IPS-18a (cell line): Measurements from ENCODE around the gene SH2D3A.

Experiments used
- H3K27ac ChIP-seq: one replicate; pipeline ENCODE4 v1.5.1; 2013; ENCODE audit warnings: low read length
- H3K27me3 ChIP-seq: one replicate; pipeline ENCODE4 v1.6.1; 2013; ENCODE audit warnings: mild to moderate bottlenecking, low read length; ENCODE audit not compliant: control insufficient read depth, insufficient read depth
- H3K36me3 ChIP-seq: one replicate; pipeline ENCODE4 v1.6.1; 2013; ENCODE audit warnings: low read depth, low read length; ENCODE audit not compliant: control insufficient read depth
- H3K4me1 ChIP-seq: one replicate; pipeline ENCODE4 v1.6.1; 2013; ENCODE audit warnings: low read depth, low read length; ENCODE audit not compliant: control insufficient read depth
- H3K4me3 ChIP-seq: one replicate; pipeline ENCODE4 v1.5.1; 2013; ENCODE audit warnings: low read length
- H3K9ac ChIP-seq: one replicate; pipeline ENCODE4 v1.6.1; 2013; ENCODE audit warnings: mild to moderate bottlenecking, low read length, moderate library complexity
- H3K9me3 ChIP-seq: one replicate; pipeline ENCODE4 v1.6.1; 2013; ENCODE audit warnings: low read depth, low read length; ENCODE audit not compliant: control insufficient read depth

Gene SH2D3A

DNA sequence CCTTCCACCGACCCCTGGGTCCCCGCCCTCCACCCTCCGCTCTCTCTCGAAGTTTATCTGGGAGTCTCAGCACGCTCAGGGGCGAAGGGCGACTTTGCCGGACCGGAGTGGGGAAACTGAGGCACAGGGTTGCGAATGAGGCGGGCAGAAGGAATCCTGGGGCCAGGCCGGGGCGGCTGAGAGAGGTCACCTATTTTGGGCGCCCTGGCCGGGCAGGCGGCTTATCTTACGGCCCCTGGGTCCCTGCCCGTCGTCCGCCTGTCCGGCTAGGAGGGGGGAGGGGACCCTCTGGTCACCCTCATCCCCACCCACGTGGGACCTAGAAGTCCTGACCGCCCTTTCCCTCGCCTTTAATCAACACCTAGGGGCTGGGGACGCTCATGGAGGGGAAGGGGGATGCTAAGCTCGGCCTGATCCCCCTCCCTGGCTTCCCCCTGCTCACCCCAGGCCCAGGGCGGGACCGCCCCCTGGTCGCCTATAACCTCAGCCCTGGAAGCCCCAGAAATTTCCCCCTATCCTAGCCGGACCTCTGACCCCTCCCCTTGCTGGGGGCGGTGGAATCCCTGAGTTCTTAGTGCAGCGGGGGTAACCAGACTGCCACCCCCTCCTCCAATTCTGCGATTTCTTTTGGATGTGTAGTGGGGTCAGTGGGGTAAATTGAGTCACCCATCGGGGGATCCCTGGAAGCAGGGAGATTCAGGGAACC lies 27.2 kb downstream of the SH2D3A start:
- H3K27me3 ChIP-seq: no peaks in the 10 kb centered on the region
- H3K4me3 ChIP-seq: peak overlapping the region; percentile 81
- H3K4me1 ChIP-seq: peaks cover 53% of the 10 kb centered on the region
- no peak overlapping the region for H3K27ac ChIP-seq
- H3K36me3 ChIP-seq: peaks cover 9% of the 10 kb centered on the region
- peak overlapping the region; percentile 63 for H3K9ac ChIP-seq
- no peaks in the 10 kb centered on the region for H3K9me3 ChIP-seq

DNA sequence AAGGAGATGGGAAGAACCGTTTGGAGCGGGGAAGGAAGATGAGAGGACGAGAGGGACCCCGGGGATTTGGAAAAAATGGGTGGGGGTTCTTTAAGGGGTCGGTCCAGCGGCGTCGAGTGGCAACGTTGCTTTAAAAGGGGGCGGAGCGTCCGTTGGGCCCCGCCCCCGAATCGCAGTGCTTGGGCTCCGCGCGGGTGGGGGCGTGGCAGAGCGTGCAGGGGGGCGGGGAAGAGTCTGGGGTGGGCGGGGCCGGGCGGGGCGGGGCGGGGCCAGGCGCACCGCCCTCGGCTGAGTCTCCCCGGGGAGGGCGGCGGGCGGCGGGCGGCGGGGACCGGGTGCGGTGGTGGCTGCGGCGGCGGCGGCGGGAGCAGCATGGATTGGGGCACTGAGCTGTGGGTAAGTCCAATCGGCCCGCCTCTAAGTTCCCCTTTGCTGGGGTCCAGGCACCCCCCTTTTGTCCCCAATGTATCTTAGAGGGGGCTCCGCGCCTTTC lies 27.8 kb downstream of the SH2D3A start, which contains the start of gene TRIP10:
TSS of gene TRIP10 (plus strand) at position 291 of the 493 bp plus-strand sequence. CDS start at position 373, 82 bp downstream.
- peak within 1 kb of the TSS; percentile 63 for H3K9ac ChIP-seq
- H3K27me3 ChIP-seq: no peaks in the 10 kb centered on the region
- H3K4me3 ChIP-seq: peak within 1 kb of the TSS; percentile 81
- peaks cover 55% of the 10 kb centered on the region for H3K4me1 ChIP-seq
- no peaks in the 10 kb centered on the region for H3K9me3 ChIP-seq
- peaks cover 7% of the 10 kb centered on the region for H3K36me3 ChIP-seq
- peak within 1 kb of the TSS; percentile 5 for H3K27ac ChIP-seq

DNA sequence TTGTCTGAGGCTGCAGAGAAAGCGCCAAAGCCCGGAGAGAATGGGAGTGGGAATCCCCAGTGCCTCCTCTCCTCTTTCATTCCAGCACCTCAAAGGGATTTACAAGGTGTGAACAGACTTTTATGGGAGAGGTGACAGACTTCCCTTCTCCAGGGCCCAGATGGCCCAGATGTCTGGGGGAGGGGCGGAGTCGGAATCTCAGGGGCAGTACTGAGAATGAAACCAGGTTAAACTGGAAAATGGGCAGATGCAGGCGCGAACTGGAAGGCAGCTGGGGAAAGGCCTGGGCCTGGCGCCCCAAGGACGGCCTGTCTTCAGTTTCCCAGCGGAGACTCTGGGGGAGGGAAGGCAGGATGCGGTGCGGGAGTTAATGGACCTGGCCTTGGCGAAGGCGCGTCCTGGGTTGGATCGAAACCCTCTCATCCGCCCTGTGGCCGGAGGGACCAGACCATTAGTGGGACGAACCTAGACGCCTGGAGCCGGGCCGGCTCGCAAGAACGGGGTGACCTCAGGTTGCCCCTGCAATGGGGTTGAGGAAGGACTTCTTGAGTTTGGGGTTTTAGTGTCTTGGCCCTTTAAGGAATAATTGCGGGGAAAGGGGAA lies 28.3 kb downstream of the SH2D3A start:
- Histone ChIP-seq H3K9ac (peak overlapping the region; percentile 4), H3K27ac (peak overlapping the region; percentile 5), H3K4me3 (peak overlapping the region; percentile 45), H3K27me3 (no peaks in the 10 kb centered on the region), H3K4me1 (peaks cover 50% of the 10 kb centered on the region), H3K36me3 (peaks cover 4% of the 10 kb centered on the region), H3K9me3 (no peaks in the 10 kb centered on the region)

DNA sequence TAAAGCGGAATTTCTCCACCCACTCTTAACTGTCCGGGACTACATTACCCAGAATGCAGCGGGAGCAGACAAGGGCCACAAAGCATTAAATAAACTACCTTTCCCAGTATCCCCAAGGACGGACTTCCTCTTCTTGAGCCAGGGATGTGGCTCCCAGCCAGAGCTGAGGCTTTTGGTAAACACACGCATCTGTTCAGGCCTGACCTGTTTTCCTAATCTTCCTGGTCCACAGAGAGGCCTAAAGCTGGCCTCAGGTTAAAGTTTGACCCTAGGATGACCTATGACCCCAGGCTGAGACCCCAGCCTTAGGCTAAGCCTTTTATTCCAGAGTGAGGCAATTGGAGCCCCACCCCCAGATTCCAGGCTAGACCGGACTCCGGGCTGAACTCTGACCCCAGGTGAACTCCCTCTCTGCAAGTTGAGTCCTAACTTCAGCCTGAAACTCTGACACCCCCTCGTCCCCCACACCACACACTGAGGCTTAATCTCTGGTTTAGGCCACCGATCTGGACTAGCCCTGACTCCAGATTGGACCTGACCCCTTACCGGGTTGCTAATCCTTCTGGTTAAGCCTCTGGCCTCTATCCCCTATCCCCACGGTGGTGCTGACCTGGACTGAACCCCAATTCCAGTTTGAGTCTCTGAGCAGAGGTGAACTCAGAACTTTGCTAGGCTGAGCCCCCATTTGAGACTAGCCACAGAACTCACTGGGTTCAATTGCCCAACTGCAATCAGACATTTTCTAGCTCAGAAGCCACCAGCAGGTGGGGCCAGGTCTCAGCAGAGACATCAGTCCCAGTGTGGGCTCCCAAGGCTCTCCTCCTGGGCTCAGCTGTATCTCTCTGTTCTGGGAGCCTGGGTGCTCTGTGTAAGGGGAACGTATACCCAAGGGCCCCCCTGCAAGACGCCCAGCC lies 29.1 kb downstream of the SH2D3A start:
- H3K27ac ChIP-seq: peak overlapping the region; percentile 5
- H3K9me3 ChIP-seq: no peaks in the 10 kb centered on the region
- H3K4me3 ChIP-seq: peak overlapping the region; percentile 45
- no peaks in the 10 kb centered on the region for H3K36me3 ChIP-seq
- no peaks in the 10 kb centered on the region for H3K27me3 ChIP-seq
- no peak overlapping the region for H3K9ac ChIP-seq
- peaks cover 44% of the 10 kb centered on the region for H3K4me1 ChIP-seq

DNA sequence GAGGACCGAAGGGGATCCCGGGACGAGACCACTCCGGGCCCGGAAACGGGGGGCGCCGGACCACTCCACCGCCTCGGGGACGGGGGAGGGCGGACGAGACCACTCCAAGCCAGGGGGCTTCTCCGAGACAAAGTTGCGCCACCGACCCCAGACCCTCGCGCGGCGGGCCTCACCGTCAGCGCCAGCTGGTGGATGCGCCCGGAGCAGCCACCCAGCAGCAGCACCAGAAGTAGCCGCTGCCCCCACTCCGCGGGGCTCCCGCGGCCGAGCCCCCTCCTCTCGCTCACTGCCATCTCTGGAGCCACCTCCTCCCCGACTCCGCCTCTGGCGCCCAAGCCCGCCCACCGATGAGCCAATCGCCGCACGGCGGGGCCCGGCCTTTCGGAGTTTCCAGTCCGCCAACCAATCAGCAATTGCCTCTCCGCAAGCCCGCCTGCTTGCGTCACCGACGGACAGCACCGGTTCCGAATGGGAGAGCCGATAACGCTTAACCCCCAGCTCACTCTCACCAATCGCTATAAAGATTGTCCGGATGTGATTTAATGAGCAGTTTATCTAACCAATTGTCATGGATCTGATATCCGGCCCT lies 29.9 kb downstream of the SH2D3A start, which contains the start of gene GPR108:
TSS of gene GPR108 (minus strand) at position 297 of the 589 bp plus-strand sequence. CDS start at position 293, 4 bp downstream.
- Histone ChIP-seq H3K9me3 (no peaks in the 10 kb centered on the region), H3K9ac (peak within 1 kb of the TSS; percentile 62), H3K27ac (peak within 1 kb of the TSS; percentile 74), H3K27me3 (no peaks in the 10 kb centered on the region), H3K4me3 (peak within 1 kb of the TSS; percentile 71), H3K4me1 (peaks cover 40% of the 10 kb centered on the region), H3K36me3 (no peaks in the 10 kb centered on the region)

DNA sequence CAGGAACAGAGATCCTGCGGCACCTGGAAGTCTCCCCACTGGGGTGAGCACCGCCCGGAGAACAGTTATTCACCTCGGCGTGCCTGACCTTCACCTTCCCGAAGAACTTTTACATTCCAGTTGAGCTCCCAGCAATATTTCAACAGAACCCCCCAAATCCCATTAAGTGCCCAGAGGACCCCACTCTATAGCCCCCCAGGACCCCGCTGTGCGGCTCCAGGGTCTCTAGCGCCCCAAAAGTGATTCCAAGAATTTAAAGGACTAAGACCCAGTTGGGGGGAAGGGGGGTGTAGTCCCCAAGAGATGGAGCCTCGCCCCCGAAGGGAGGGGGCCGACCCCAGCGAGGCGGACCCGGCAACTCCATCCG lies 30.3 kb downstream of the SH2D3A start:
- Histone ChIP-seq H3K4me3 (peak overlapping the region; percentile 71), H3K4me1 (peaks cover 40% of the 10 kb centered on the region), H3K9ac (peak overlapping the region; percentile 62), H3K27me3 (no peaks in the 10 kb centered on the region), H3K36me3 (no peaks in the 10 kb centered on the region), H3K9me3 (no peaks in the 10 kb centered on the region), H3K27ac (peak overlapping the region; percentile 74)

DNA sequence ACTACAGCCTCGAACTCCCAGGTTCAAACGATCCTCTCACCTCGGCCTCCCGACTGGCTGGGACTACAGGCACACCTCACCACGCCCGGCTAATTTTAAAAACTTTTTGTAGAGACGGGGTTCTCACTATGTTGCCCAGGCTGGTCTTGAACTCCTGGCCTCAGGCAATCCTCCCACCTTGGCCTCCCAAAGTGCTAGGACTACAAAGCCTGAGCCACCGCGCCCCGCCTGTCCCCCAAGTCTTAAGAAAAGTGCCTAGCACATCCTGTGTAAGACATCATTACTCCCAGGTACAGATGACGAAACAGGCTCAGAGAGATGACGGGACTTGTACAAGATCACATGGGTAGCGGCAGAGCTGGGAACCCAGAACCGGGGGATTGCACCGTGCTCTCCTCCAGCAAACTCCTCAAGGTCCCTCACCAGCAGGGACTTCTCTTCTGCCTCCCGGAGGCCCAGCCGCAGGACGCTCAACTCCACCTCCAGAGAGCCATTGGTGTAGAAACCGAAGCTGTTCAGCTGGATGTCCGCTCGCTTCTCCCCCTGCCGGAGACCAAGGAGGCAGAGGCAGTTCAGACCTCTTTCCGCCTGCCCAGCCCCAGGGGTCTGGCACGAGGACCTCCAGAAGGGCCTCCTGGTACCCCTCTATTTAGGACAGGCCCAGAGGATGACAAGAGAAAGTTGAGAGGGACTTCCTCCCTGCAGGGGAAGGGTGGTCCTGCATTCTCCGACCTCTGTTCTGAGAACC lies 30.9 kb downstream of the SH2D3A start:
- Histone ChIP-seq H3K27ac (peak overlapping the region; percentile 74), H3K4me3 (peak overlapping the region; percentile 71), H3K9me3 (no peaks in the 10 kb centered on the region), H3K9ac (peak overlapping the region; percentile 62), H3K27me3 (no peaks in the 10 kb centered on the region), H3K4me1 (peaks cover 36% of the 10 kb centered on the region), H3K36me3 (no peaks in the 10 kb centered on the region)

DNA sequence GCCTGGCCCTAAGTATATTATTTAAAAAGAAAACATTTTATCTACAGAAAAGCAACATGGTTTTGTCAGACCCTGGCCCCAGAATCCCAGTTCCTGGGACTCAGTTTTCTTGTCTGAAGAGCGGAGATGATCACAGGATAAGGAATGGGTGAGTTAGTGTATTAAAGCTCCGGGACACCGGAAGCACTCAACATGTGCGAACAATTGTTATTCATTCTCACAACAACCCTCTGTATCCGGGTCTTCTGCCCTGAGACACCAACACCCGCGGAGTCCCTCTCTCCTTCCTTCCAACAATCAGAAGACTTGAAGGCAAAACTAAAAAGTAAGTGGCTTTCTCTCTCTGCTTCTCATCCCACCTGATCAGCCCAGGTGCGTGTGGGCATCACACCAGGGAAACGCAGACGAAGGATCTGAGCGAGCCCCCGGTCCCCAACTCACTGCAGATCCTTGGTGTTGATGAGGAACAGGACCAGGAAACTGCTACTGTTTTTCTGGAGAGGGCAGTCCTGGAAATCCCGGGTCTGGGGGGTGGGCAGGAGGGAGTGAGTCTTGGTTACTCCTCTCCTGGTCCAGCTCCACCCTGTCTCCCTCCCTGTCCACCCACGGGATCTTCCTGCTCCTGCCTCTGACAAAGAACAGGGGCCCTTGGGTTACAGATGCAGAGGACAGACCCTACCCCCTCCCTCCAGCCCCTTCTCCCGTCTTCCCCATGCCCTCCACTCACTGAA lies 31.9 kb downstream of the SH2D3A start:
- no peak overlapping the region for H3K27ac ChIP-seq
- no peaks in the 10 kb centered on the region for H3K9me3 ChIP-seq
- no peaks in the 10 kb centered on the region for H3K27me3 ChIP-seq
- H3K4me3 ChIP-seq: peak overlapping the region; percentile 71
- no peaks in the 10 kb centered on the region for H3K36me3 ChIP-seq
- peaks cover 33% of the 10 kb centered on the region for H3K4me1 ChIP-seq
- peak overlapping the region; percentile 62 for H3K9ac ChIP-seq

DNA sequence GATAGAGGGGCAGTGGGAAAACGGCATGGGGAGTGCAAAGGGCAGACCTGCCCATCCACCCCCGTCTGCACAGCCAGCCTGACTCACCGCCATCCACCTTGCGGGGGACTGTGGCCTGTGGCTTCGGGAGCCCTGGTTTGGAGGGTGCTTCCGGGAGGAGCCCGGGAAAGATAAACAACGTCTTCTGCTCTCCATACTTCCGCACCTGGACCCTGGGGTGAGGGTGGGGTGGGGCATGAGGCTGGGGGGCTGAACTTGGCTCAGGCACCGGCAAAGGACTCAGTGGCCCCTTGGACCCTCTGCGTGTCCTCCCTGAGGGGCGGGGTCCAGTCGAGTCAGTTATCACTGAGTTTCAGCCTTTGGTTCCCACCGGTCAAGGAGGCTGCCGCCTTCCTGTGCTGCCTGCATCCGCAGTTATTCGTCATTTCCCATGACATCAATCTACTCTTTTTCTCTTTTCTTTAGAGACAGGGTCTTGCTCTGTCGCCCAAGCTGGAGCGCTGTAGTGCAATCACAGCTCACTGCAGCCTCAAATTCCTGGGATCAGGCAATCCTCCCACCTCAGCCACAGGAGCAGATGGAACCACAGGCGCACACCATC lies 33.0 kb downstream of the SH2D3A start:
- H3K9ac ChIP-seq: no peak overlapping the region
- no peak overlapping the region for H3K4me3 ChIP-seq
- H3K27me3 ChIP-seq: no peaks in the 10 kb centered on the region

More for the DNA sequence above, 33.0 kb downstream of the SH2D3A start:
- Histone ChIP-seq H3K27ac (no peak overlapping the region), H3K9me3 (no peaks in the 10 kb centered on the region), H3K36me3 (no peaks in the 10 kb centered on the region), H3K4me1 (peaks cover 36% of the 10 kb centered on the region)
